Stimulated activated CD8-positive, alpha-beta memory T cell treated with anti-CD3 and anti-CD28 coated beads, Interleukin-12 subunit alpha, Interleukin-12 subunit beta, amount 100 ng/mL, for 24 hours (primary cell): ENCODE data around the gene PM20D1.
"Not testable (repeated sequence)": the region's sequence is repeated elsewhere in the genome, so short reads cannot be mapped to it uniquely, and the experiment has no call there.

ENCODE experiments used
- DNase-seq: peaks from one replicate; pipeline ENCODE4 v3.0.0-alpha.2; 2020; ENCODE audit errors: extremely low read depth

The PM20D1 gene

DNA sequence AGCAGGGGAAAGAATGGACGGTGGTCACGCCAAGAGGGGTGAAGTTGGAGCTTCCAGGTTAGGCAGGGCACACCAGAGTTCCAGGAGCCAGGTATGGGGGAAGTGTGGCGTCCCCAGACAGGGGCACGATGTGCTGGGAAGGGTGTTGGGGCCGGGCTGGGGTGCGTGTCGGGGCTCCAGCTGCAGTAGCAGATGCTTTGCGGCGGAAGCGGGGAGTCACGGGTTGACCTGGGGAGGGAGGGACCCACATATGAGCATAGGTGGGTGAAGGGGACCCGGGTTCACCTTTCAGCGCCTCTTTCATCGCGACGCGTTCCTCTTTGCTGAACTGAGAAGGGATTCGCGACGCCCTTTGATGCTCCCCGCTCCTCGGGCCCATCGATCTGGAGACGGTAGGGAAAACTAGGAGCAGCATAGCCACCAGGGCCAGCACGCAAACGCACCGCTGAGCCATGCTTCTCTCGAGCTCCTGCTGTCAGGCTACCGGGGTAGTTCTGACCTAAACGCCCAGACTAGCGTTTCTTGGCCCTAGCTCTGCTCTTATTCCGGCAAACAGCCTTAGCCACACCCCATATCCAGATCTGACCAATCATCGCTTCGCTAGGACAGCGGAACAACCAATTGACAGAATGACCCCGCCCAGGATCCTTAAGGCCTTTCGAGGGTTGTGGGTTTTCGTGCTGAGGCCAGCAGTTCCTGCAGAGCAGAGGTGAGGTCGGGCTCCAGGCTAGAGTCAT is at the start of gene PM20D1:
Gene PM20D1, minus strand, starts transcription at position 514 of the 737 bp plus-strand sequence. Its CDS starts 60 bp downstream, at position 454.
- DNase-seq: peak; percentile 31

- DNase-seq: no peak
These were observed 46.4 kb upstream of the PM20D1 start for GRCh38 chr1:205896351-205896750.

GRCh38 chr1:205894119-205894518 is 44.2 kb upstream of the PM20D1 start:
- not testable (repeated sequence) for DNase-seq

- DNase-seq: not testable (repeated sequence)
These were observed 42.2 kb upstream of the PM20D1 start for GRCh38 chr1:205892175-205892574.

- DNase-seq: not testable (repeated sequence)
These were observed 41.5 kb upstream of the PM20D1 start for GRCh38 chr1:205891481-205891880.

DNA sequence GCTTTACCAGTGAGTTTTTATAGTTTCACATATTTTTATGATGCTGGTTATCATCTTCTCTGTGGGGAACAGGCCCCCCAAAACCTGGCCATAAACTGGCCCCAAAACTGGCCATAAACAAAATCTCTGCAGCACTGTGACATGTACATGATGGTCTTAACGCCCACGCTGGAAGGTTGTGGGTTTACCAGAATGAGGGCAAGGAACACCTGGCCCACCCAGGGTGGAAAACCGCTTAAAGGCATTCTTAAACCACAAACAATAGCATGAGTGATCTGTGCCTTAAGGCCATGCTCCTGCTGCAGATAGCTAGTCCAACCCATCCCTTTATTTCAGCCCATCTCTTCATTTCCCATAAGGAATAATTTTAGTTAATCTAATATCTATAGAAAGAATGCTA is 40.7 kb upstream of the PM20D1 start:
- not testable (repeated sequence) for DNase-seq

DNA sequence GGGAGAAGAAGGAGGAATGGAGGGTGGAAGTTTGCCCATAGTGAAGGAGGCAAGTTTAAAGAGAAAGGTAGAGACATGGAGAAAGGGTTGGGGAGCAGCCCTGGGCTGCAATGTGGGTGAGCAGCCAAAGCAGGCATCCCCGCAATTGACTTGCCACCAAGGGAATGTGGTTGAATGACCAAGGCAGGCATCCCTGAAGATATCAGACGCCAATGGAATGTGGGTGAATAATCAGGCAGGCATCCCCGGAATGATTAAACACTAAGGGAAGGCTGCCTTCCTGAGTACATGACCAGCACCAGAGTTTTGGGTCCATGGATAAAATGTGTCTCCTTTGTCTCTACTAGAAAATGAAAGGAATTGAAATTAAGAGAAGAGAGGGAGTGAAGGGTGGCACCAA is 39.8 kb upstream of the PM20D1 start:
- DNase-seq: not testable (repeated sequence)

DNA sequence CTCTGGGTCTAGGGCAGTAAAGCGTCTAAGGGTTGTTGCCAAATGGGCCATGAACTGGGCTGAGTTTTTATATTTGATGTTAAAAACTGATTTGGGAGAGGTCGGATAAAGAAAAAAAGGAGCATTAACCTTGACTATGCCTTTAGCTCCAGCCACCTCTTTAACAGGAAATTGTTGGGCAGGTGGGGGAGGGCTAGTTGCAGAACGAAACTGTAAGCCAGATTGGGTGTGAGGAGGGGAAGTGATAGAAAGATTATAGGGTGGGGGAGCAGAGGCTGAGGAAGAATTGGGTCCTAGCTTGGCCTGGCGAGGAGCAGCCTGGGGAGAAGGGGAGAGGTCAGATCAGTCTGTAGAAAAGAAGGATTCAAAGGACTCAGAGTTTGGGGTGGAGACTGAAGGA is 39.1 kb upstream of the PM20D1 start:
- not testable (repeated sequence) for DNase-seq

DNA sequence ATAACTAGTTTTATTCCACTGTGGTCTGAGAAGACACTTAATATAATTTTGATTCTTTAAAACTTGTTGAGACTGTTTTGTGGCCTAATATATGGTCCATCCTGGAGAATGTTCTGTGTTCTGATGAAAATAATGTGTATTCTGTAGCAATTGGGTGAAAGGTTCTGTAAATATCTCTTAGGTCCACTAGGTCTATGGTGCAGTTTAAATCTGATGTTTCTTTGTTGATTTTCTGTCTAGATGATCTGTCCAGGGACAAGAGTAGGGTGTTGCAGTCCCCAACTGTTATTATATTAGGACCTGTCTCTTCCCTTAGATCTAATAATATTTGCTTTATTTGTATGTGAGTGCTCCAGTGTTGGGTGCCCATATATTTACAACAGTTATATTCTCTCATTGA is 33.9 kb upstream of the PM20D1 start:
- no peak for DNase-seq

DNA sequence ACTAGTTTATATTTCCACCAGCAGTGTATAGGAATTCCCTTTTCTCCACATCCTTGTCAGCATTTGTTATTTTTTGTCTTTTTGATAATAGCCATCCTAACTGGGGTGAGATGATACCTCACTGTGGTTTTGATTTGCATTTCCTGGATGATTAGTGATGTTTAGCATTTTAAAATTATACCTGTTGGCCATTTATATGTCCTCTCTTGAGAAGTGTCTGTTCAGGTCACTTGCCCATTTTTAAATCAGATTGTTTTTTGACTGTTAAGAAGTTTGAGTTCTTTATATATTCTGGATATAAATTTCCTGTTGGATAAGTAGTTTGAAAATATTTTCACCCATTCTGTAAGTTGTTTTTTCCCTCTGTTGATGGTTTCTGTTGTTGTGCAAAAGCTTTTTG is 31.0 kb upstream of the PM20D1 start:
- no peak for DNase-seq

DNA sequence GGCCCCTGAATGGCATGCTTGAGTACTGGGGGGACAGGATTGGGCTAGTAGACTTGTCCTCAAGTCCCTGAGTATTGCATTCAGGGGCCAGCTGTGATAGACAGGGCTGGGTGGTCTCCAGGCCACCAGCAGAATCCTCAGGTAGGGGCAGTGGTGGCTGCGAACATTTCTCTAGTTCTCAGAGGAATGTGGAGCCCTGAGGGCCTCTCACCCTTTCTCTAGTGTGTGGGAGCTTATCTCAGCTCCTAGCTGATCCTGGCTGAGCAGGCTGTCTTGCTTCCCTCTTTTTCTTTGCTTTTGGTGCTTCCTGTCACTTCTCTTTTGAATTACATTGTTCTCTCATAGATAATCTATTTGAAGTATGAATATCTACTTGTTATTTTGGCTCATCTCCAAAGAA is 30.0 kb upstream of the PM20D1 start:
- no peak for DNase-seq

DNA sequence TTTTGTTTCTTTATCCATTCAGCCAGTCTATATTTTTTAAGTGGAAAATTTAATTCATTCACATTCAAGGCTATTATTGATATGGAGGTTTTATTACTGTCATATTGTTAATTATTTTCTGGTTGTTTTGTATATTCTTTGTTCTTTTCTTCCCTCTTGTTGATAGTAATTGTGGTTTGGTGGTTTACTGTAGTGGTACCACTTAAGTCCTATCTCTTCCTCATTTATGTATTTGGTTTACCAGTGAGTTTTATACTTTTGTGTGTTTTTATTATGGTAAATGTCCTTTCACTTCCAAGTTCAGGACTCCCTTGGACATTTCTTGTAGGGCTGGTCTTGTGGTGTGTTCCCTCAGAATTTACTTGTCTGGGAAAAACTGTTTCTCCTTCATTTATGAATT is 28.1 kb upstream of the PM20D1 start:
- no peak for DNase-seq

DNA sequence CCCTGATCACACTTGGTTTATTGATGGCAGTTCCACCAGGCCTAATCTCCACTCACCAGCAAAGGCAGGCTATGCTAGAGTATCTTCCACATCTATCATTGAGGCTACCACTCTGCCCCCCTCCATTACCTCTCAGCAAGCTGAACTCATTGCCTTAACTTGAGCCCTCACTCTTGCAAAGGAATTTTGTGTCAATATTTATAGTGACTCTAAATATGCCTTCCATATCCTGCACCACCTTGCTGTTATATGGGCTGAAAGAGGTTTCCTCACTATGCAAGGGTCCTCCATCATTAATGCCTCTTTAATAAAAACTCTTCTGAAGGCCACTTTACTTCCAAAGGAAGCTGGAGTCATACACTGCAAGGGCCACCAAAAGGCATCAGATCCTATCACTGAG is 23.2 kb upstream of the PM20D1 start:
- not testable (repeated sequence) for DNase-seq

DNA sequence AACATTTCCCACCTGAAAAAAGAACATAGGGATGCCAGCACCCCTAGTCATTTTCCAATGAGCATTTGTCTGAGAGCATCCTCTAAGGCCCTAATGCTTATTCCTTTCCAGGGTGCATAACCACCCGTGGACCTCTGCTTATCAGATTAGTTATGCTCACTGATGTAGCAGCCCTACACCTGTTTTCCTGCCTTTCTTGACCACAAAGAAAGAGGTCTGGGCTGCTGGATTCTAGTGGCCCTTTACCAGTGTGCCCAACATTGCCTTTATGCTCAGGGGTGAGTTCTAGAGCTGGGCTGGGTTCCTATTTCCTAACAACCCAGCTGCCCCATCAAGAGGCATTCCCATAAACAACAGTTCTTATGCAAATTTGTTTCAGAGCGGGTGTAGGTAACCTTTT is 20.3 kb upstream of the PM20D1 start:
- no peak for DNase-seq

GRCh38 chr1:205861540-205861939 is 11.6 kb upstream of the PM20D1 start:
- DNase-seq: no peak

GRCh38 chr1:205858141-205858961 is 8.4 kb upstream of the PM20D1 start:
- DNase-seq: no peak

GRCh38 chr1:205857501-205857900 is 7.6 kb upstream of the PM20D1 start:
- DNase-seq: not testable (repeated sequence)

GRCh38 chr1:205856433-205856832 is 6.5 kb upstream of the PM20D1 start:
- DNase-seq: no peak

GRCh38 chr1:205852969-205853368 is 3.0 kb upstream of the PM20D1 start:
- DNase-seq: no peak

GRCh38 chr1:205851993-205852392 is 2.1 kb upstream of the PM20D1 start:
- DNase-seq: no peak

GRCh38 chr1:205843036-205843859 is 6.7 kb downstream of the PM20D1 start:
- DNase-seq: no peak

DNA sequence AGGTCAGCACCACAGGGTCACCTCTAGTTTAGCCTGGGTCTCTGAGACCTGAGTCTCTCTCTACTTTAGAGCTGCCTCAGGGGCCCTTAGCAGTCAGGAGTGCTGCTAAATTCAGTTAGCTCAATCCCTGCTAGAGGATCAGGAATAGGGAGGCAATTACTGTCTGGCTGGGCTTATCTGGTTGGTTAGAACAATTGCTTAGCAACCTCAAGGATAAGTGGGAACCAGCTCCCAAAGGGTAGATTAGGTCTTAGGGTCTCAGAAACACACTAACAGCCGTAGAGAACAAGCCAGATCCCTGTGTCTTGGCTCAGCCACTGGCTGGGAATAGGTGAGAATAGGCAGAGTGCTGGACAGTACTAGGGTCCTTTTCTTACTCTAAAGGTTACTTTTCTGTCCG is 7.7 kb downstream of the PM20D1 start:
- no peak for DNase-seq
